Endothelial cell of umbilical vein (primary cell): ENCODE results near the gene ARHGAP22.

ENCODE experiments used
- EZH2 ChIP-seq: IDR thresholded peaks from 2 replicates; pipeline ENCODE4 v1.6.1; 2012; ENCODE audit warnings: borderline replicate concordance, low read depth, mild to moderate bottlenecking, moderate library complexity, low read length, inconsistent platforms; ENCODE audit not compliant: severe bottlenecking
- FOS ChIP-seq: IDR thresholded peaks from 2 replicates; pipeline ENCODE4 v1.6.1; 2011; ENCODE audit warnings: mild to moderate bottlenecking, low read length, moderate library complexity, borderline replicate concordance; ENCODE audit not compliant: insufficient read depth
- GATA2 ChIP-seq: IDR thresholded peaks from 2 replicates; pipeline ENCODE4 v1.7.0; 2011; ENCODE audit warnings: low read depth, mild to moderate bottlenecking, moderate library complexity, mixed read lengths, low read length; ENCODE audit not compliant: insufficient read length, insufficient read depth
- MAX ChIP-seq: IDR thresholded peaks from 2 replicates; pipeline ENCODE4 v1.6.1; 2011; ENCODE audit not compliant: insufficient read depth, insufficient read length
- MYC ChIP-seq: IDR thresholded peaks from one replicate; pipeline ENCODE4 v1.6.1; 2011; ENCODE audit warnings: mild to moderate bottlenecking, low read depth, low read length
- POLR2A ChIP-seq: IDR thresholded peaks from 2 replicates; pipeline ENCODE4 v1.6.1; 2012; ENCODE audit warnings: low read depth, mild to moderate bottlenecking, control low read depth, low read length
- POLR2AphosphoS5 ChIP-seq: IDR thresholded peaks from 2 replicates; pipeline ENCODE4 v1.6.1; 2012; ENCODE audit warnings: low read depth, mild to moderate bottlenecking, control low read depth, low read length, moderate library complexity; ENCODE audit not compliant: insufficient read depth
- TF ChIP-seq, protein P1 (sequence below), 2 donors: IDR thresholded peaks; 1 replicate in 1 of 2; 2 replicates in 1 of 2; pipeline ENCODE4 v1.5.1; 2011; ENCODE audit warnings: low read length in 2 of 2, mild to moderate bottlenecking in 2 of 2, moderate library complexity in 2 of 2, control low read depth in 1 of 2, inconsistent platforms in 1 of 2, low read depth in 1 of 2; ENCODE audit not compliant: insufficient read depth in 1 of 2; ENCODE audit errors: extremely low read depth in 1 of 2

GRCh38 chr10:48594371-48594770, 10.5 kb downstream of the ARHGAP22 start:
- TF ChIP-seq, protein P1, sequence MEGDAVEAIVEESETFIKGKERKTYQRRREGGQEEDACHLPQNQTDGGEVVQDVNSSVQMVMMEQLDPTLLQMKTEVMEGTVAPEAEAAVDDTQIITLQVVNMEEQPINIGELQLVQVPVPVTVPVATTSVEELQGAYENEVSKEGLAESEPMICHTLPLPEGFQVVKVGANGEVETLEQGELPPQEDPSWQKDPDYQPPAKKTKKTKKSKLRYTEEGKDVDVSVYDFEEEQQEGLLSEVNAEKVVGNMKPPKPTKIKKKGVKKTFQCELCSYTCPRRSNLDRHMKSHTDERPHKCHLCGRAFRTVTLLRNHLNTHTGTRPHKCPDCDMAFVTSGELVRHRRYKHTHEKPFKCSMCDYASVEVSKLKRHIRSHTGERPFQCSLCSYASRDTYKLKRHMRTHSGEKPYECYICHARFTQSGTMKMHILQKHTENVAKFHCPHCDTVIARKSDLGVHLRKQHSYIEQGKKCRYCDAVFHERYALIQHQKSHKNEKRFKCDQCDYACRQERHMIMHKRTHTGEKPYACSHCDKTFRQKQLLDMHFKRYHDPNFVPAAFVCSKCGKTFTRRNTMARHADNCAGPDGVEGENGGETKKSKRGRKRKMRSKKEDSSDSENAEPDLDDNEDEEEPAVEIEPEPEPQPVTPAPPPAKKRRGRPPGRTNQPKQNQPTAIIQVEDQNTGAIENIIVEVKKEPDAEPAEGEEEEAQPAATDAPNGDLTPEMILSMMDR (IDR thresholded peaks at IDR 0.05; ENCODE audit: extremely low read depth in 1 of 2, insufficient read depth in 1 of 2, low read depth in 1 of 2, low read length in 2 of 2), result no peak
- no peak for TF ChIP-seq MAX
- no peak for TF ChIP-seq GATA2
- no peak for TF ChIP-seq EZH2
- TF ChIP-seq POLR2A, result peak; percentile 21
- TF ChIP-seq MYC, result no peak
- no peak for TF ChIP-seq POLR2AphosphoS5
- TF ChIP-seq FOS, result no peak
